ENCODE measurements around the gene B4GALT4.

The B4GALT4 gene

DNA sequence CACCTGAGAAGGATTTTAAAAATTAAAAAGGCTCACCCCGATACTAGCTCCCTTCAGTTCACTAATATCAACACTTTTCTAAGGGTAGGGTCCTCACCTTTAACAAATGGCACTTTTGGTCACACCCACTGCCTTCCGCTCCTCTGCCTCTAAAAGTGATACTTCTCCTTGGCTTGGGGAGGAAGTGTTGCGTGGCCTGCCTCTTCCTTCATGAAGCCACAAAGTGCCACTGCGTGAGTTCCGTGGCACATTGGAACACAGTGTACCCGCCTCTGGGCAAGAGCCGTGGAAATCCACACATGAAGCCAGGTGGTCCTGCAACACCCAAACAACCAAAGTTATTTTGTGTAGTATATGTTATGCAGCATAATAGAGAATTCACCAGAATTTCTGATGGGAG is 3.9 kb downstream of the B4GALT4 start:
- DNase-seq, result no peak

DNA sequence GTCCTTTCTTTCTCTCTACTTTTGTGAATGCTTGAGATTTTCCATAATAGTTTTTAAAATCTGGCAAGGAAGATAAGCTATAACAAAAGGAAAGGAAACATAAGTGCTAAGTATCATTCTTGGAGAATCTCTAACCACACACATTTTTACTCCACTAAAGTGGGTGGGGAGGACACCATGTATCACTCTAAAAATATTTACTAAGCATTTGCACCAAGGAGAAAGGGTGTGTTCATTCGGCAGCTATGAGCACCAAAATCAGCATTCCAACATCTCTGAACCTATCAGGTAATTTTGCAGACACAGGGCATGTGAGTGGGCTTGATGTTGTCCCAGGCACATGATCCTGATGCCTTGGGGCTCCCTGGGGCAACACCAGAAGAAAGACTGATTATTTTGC is 5.5 kb downstream of the B4GALT4 start:
- no peak for DNase-seq

DNA sequence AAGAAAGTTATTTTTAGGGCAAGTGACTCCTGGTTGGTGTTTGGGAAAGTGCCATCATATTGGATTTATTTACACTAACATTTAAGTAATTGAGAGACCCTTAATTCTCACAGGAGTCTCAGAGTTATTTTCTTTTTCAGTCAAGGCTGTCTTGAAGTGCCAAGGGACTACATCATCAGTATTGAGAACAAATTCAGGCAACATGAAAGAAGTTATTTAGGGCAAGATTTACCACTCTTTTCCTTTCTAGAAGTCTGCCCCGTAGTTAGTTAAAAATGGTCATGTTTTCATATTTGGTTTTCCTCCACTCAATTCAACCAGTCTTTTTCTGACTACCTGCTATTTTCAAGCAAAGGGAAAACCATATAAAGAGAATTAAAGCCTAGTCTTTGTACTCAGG is 6.1 kb downstream of the B4GALT4 start:
- no peak for DNase-seq

GRCh38 chr3:119230745-119231144 is 9.9 kb downstream of the B4GALT4 start:
- DNase-seq, result no peak

GRCh38 chr3:119230071-119230470 is 10.6 kb downstream of the B4GALT4 start:
- no peak for DNase-seq

DNA sequence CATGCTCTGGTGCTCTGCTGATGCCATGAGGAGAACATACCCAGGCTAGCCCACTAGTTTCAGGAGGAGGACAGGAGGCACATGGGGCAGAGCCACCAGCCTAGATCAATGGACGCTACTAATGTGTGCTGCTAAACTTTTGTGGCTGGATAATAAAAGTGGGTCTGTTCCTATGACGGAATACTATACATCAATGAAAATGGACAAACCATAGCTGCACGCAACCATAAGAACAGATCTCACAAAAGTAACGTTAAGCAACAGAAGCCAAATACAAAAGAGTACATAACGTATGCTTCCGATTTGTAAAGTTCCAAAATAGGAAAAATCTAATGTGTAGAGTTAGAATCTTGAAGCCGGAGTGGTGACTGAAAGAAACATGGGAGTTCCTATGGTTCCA is 11.5 kb downstream of the B4GALT4 start:
- no peak for DNase-seq

- no peak for DNase-seq
Measured at GRCh38 chr3:119228373-119229145, 12.1 kb downstream of the B4GALT4 start.

- DNase-seq, result no peak
Measured at GRCh38 chr3:119227070-119227850, 13.4 kb downstream of the B4GALT4 start.

DNA sequence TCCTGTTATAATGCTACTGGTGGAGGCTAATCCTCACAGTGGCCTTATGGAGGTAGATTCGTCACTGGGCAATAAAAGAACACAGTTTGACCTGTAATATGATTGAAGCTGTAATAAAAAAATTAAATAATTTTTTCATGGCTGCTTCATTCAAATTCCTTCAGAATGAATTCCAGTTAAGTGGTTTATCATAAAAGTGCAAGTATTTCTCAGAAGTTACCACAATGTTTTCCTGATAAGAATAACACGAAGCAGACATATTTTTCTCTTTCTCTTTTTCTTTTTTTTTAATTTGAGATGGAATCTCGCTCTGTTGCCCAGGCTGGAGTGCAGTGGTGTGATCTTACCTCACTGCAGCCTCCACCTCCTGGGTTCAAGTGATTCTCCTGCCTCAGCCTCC is 15.6 kb downstream of the B4GALT4 start:
- DNase-seq, result no peak

DNA sequence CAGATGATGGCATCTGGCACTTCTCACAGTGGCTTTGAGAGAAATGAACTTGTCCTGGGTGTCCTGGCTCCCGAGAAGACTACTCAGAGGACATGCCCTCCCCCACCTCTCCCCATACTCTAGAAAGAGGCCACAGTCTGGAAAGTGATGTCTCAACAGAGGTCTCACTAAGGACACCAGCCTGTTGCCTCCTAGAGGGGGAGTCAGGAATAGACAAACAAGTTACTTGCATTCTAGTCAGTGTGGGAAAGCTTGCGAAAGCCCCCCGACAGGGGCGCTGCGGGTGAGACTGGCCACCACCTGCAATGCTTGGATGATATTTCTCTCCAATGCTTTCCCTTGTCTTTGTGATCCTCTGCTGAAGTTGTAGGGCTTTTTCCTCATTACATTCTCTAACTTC is 17.2 kb downstream of the B4GALT4 start:
- no peak for DNase-seq

DNA sequence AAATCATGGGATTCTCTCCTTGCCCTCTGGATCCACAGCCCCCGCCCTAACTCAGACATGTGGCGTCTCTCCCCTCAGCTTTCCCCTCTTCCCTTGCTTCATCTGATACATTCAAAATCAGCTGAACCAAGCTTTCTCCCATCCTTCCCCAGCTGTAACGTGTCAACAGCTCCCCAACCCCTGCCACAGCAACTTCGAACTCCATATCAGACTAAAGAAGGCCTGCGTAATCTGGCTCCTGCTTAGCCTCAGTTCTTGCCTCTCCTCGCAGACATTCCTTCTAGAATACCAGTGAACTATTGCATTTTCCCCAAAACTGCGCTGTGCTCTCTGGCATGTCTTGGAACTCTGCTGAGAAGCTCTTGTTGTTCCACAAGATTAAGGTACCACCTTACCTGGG is 18.3 kb downstream of the B4GALT4 start:
- no peak for DNase-seq

GRCh38 chr3:119221779-119222320 is 18.8 kb downstream of the B4GALT4 start:
- no peak for DNase-seq

DNA sequence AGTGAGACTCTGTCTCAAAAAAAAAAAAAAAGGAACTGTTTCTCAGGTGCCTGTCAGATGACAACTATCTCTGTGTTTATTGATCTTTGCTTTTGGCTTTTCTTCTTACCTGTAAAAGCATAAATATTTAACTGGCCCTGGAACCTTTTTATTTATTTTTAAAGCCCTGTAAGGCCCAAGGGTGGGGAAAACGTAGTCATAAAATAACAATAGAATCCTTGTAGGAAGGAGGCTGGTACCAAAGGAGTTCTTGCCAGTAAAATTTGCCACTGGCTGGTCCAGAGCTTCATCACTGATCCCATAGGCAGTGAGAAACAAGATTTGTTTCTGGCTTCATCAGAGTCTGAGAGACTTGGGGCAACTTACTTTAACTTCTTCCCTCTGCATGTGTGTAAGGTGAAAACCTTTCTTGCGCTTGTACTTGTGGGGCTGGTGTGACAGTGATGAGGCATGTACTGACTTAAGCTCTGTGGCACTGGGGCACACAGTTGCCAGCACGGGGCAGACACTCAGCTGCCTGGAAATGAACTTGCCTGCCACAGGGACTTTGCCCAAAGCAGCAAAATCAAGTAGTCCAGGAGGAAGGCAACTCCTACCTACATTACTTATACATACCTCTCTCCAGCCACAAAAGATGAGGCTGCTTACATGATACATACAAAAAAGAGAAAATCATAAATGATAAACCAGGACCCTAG is 19.6 kb downstream of the B4GALT4 start:
- no peak for DNase-seq

- no peak for DNase-seq
Measured at GRCh38 chr3:119220198-119220597, 20.5 kb downstream of the B4GALT4 start.

GRCh38 chr3:119219069-119219468 is 21.6 kb downstream of the B4GALT4 start:
- no peak for DNase-seq

DNA sequence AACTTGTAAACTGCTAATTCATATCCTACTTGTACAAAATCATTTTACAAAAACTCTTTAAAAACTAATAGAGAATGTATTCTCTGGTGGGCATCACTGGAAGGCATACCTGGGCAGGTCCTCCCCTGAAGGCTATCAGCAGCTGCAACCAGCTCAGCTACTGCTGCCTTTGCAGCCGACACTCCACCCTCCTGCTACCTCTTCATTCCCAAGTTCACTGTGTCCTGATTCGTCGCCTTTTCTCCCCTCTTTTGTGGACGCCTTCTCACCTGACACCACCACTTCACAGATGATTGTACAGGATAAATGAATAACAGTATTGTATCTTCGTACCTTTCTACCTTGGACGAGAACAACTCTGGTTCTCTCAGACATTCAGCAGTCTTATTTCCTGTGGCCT is 28.9 kb downstream of the B4GALT4 start:
- DNase-seq, result no peak

DNA sequence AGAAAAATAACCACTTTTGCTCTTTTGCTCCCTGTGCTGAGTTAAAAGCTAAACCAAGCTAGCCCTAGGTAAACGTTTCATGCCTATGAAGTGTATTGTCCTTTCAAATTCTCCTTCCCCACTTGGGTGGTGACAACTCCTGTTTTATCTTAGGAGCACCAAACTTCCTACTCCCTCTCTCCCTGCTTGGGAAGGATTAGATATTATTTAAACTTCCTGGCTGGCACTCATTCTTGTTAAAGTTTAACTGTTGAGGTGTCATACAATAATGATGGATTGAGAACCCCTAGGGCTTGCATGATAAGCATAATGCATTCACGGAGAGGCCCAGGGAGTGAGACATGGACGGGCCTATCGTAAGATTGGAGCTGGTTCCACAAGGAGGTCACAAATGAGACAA is 29.5 kb downstream of the B4GALT4 start:
- DNase-seq, result no peak

DNA sequence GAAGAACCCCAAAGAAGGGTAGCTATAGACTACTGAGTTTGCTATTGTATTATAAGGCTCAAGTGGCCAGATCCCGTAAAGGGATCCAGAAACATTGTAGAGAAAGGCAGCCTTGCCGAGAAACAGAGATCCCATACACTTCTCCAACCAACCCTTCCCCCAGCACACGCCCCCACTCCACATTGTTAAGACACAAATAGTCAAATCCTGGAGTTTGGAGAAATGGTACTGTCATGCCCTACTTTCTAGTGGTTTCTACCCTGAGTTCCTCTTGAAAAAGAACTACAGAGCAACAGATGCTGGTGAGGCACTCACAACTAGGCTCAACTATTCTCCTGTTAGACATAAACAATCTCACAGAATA is 33.2 kb downstream of the B4GALT4 start:
- DNase-seq, result no peak

GRCh38 chr3:119206611-119207511 is 33.8 kb downstream of the B4GALT4 start:
- no peak for DNase-seq

DNA sequence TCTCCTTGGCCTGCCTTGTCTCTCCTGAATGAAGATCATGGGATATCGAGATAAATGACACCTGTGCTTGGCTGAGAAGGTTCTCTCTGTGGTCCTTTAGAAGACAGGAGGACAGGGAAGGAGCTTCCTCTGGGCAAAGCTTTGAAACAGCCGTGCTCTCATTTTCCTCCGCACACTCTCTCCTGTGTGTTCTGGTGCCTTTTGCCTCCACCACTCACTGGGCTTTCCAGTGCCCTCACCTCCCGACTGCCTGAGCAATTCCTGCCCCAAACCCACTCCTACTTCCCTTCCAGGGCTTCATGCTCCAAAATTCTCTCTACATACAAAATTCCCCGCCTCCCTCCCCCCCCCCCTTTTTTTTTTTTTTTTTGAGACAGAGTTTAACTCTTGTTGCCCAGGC is 35.0 kb downstream of the B4GALT4 start:
- no peak for DNase-seq

- DNase-seq, result no peak
Measured at GRCh38 chr3:119205209-119205608, 35.5 kb downstream of the B4GALT4 start.

- DNase-seq, result no peak
Measured at GRCh38 chr3:119195911-119196310, 44.8 kb downstream of the B4GALT4 start.

DNA sequence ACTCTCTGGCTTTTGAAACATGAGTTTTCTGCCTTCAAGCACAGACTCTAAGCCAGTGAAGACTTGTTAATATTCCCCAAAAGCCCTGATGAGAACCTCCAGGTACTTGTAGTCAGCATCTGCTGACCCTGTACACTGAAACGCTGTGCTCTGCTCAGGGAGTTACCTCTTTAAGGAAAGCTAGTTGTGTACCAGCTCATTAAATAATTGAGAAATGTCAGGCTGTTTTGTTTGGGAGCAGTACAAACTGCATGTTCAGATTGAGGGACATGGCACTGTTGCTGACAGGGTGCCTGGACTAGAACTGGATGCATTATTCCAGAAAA is 45.6 kb downstream of the B4GALT4 start:
- DNase-seq, result no peak
